Activated CD8-positive, alpha-beta T cell treated with anti-CD3 and anti-CD28 coated beads for 36 hours (primary cell): ENCODE results near the gene TAS1R2. TPM values are rescaled to one million over a fixed set of nuclear protein-coding genes. Genes with fewer than 3 reads are reported as not detected.

Experiments used
- ATAC-seq: fragments of 200-7000 bp; cut with Tn5 transposase; one replicate; pipeline ENCODE4 v1.10.0; 2021; ENCODE audit warnings: mild to moderate bottlenecking, moderate library complexity
- CTCF ChIA-PET: fragments of 350-600 bp; sonication (Branson Sonifier 250); formaldehyde crosslinking; loops from one replicate; lab custom pipeline; 2021; ENCODE audit warnings: antibody characterized with exemption; lab: Charles Lee
- POLR2A ChIA-PET: fragments of 350-600 bp; sonication (Branson Sonifier 250); formaldehyde crosslinking; loops from one replicate; lab custom pipeline; 2021; ENCODE audit warnings: antibody characterized with exemption; lab: Charles Lee
- DNase-seq: peaks from one replicate; pipeline ENCODE4 v3.0.0-alpha.2; 2020
- H3K27ac Mint-ChIP-seq: one replicate; pipeline ENCODE4 v1.8.0; 2021; ENCODE audit warnings: mild to moderate bottlenecking, mixed read lengths
- H3K27me3 Mint-ChIP-seq: one replicate; pipeline ENCODE4 v1.8.0; 2021; ENCODE audit warnings: mixed read lengths
- H3K36me3 Mint-ChIP-seq: one replicate; pipeline ENCODE4 v1.8.0; 2021; ENCODE audit warnings: low read depth, mixed read lengths
- H3K4me1 Mint-ChIP-seq: one replicate; pipeline ENCODE4 v1.8.0; 2021; ENCODE audit warnings: low read depth, mixed read lengths
- H3K4me3 Mint-ChIP-seq: one replicate; pipeline ENCODE4 v1.8.0; 2021; ENCODE audit warnings: mild to moderate bottlenecking, moderate library complexity, mixed read lengths
- H3K9me3 Mint-ChIP-seq: one replicate; pipeline ENCODE4 v1.8.0; 2021; ENCODE audit warnings: mixed read lengths
- intact Hi-C: fragments of 100-400 bp; cut with micrococcal nuclease; formaldehyde crosslinking; loops from one replicate; pipeline ENCODE4 v1.10.0; 2022
- total RNA-seq, 2 experiments: library from RNA; stranded (reverse); gene quantifications; one replicate each; pipeline ENCODE4 v1.2.3, GENCODE V29; 2021
- TF ChIP-seq, protein P1 (sequence below): fragments of 200-600 bp; IDR thresholded peaks from one replicate; pipeline ENCODE4 v1.8.0; 2022; ENCODE audit warnings: antibody characterized with exemption, mild to moderate bottlenecking

The TAS1R2 gene
- total RNA-seq, 2 experiments from 2014 or later, result not detected

DNA sequence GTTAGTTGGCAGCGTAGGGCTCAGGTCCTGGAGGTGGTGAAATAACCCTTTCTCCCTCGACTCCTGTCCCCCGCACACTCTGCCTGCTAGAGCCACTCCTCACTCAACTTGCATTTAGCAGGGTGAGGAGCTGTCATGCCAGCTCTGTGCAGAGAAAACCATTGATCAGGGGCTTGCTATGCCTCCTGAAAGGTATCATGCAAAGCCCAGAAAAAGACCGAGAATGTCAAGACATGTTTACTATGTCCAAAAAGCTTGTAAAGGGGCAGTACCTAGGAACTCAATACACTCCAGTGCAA is 24.9 kb upstream of the TAS1R2 start:
- Mint-ChIP-seq H3K9me3 (no peaks in the 10 kb centered on the region), H3K4me3 (no peak overlapping the region), H3K4me1 (no peaks in the 10 kb centered on the region), H3K27me3 (no peaks in the 10 kb centered on the region), H3K27ac (no peak overlapping the region), H3K36me3 (no peaks in the 10 kb centered on the region)
- DNase-seq, result no peak
- CTCF ChIA-PET, result interaction anchor here (0.6 to 4.6 kb wide), 38 partner anchors 9 to 354 kb away, joined by 3 to 35 read pairs (median 5); partner anchors contain the start of gene ALDH4A1
- intact Hi-C loops, result no loop called here
- ATAC-seq, result no peak
- POLR2A ChIA-PET, result interaction anchor here (1.1 kb wide), 1 partner anchor 23 kb away, joined by 3 read pairs; no protein-coding TSS in a partner anchor
- TF ChIP-seq, protein P1, sequence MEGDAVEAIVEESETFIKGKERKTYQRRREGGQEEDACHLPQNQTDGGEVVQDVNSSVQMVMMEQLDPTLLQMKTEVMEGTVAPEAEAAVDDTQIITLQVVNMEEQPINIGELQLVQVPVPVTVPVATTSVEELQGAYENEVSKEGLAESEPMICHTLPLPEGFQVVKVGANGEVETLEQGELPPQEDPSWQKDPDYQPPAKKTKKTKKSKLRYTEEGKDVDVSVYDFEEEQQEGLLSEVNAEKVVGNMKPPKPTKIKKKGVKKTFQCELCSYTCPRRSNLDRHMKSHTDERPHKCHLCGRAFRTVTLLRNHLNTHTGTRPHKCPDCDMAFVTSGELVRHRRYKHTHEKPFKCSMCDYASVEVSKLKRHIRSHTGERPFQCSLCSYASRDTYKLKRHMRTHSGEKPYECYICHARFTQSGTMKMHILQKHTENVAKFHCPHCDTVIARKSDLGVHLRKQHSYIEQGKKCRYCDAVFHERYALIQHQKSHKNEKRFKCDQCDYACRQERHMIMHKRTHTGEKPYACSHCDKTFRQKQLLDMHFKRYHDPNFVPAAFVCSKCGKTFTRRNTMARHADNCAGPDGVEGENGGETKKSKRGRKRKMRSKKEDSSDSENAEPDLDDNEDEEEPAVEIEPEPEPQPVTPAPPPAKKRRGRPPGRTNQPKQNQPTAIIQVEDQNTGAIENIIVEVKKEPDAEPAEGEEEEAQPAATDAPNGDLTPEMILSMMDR, result peak; percentile 45

DNA sequence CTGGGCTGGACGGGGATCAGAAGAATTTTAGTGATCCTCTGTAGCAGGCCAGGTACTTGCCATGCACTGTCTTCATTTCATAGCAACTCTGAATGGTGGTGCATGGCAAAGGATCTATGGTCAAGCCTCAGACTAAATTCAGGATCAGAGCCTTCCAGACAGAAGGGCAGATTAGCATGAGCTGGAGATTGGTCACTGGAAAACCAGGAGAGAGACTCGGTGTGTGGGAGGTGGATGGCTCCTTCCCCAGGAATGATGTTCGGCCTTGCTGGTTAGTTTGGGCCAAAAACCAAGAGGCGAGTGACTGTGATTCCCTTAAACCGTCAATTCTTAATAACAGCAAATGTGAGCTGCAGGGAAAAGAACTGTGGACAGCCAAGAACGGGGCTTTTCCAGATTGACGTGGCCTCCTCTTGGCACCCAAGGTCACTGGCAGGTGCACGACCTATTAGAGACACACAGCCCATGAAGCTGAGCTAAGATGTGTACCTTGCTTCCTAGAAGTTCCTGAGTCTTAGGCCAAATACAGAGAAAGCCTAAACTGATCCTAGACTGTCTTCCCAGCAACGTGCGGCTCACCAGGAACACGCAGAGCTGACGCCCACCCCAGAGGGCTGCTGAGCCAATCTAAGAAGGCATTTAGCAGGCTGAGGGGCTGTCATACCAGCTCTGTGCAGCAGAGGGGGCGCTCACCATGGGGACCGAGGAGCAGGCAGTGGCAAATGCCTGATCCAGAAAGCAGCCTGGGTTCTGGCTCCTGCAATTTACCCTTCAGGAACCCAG is 24.4 kb upstream of the TAS1R2 start:
- Mint-ChIP-seq H3K4me3 (no peak overlapping the region), H3K36me3 (no peaks in the 10 kb centered on the region), H3K27ac (no peak overlapping the region), H3K27me3 (no peaks in the 10 kb centered on the region), H3K4me1 (no peaks in the 10 kb centered on the region), H3K9me3 (no peaks in the 10 kb centered on the region)
- POLR2A ChIA-PET, result interaction anchor here (0.5 to 1.1 kb wide), 2 partner anchors 23 to 376 kb away, joined by 3 read pairs; no protein-coding TSS in a partner anchor
- intact Hi-C loops, result no loop called here
- ATAC-seq (peak; percentile 95), DNase-seq (peak; percentile 86)
- TF ChIP-seq, protein P1, result peak; percentile 90
- CTCF ChIA-PET, result interaction anchor here (0.6 to 4.6 kb wide), 36 partner anchors 9 to 290 kb away, joined by 3 to 35 read pairs (median 6); partner anchors contain the start of gene ALDH4A1

DNA sequence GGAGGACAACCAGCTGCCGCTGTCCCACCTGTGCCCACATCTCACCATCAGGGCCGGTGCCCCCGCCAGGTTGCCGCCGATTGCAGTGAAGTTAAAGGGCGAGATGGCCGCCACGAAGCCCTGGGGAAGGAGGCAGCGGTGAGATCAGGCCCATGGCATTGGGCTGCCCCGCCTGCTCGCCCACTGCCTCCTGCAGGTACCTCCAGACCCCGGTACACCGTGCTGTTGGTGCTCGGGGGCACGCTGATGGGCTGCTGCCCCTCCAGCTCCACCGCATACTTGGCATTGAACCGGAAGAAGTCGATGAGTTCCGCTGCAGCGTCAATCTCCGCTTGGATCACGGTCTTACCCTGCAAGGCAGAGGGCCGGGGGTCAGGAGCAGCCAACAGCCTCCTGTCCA is 23.6 kb upstream of the TAS1R2 start:
- Mint-ChIP-seq H3K4me3 (no peak overlapping the region), H3K36me3 (no peaks in the 10 kb centered on the region), H3K4me1 (no peaks in the 10 kb centered on the region), H3K27ac (no peak overlapping the region), H3K27me3 (no peaks in the 10 kb centered on the region), H3K9me3 (no peaks in the 10 kb centered on the region)
- ChIA-PET POLR2A (no interaction called here), CTCF (interaction anchor here (1.8 to 4.6 kb wide), 6 partner anchors 9 to 230 kb away, joined by 7 to 35 read pairs (median 20); partner anchors contain the start of gene ALDH4A1)
- TF ChIP-seq, protein P1, result no peak
- no peak for DNase-seq
- intact Hi-C loops, result no loop called here
- ATAC-seq, result no peak

DNA sequence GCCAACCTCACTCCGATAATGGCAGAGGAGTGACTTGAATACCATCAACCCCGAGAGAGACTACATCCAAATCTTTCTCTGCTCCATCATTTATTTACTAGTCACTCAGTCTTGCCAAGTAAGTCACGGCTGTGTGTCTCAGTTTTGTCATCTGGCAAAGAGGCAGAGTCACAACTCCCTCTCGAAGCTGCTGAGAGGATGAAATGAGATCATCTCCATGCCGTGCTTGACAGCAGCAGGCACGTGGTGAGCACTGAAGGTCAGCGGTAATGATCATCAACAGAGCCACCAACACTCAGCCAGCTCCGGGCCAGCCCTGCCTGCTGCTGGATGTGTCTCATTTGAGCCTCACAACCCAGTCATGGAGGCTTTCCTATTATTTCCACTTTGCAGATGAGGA is 23.0 kb upstream of the TAS1R2 start:
- no peaks in the 10 kb centered on the region for H3K27me3 Mint-ChIP-seq
- ChIA-PET POLR2A (no interaction called here), CTCF (interaction anchor here (2.8 to 4.6 kb wide), 2 partner anchors 8 to 206 kb away, joined by 18 to 35 read pairs; no protein-coding TSS in a partner anchor)
- H3K36me3 Mint-ChIP-seq, result no peaks in the 10 kb centered on the region
- intact Hi-C loops, result no loop called here
- no peak for ATAC-seq
- H3K4me1 Mint-ChIP-seq, result no peaks in the 10 kb centered on the region
- no peaks in the 10 kb centered on the region for H3K9me3 Mint-ChIP-seq
- DNase-seq, result no peak
- TF ChIP-seq, protein P1, result no peak
- H3K27ac Mint-ChIP-seq, result no peak overlapping the region
- H3K4me3 Mint-ChIP-seq, result no peak overlapping the region
